Mesendoderm (in vitro differentiated cells): ENCODE measurements around the gene CPNE5.

Experiments
- DNase-seq: peaks from one replicate; pipeline ENCODE4 v3.0.0; 2013
- H2AK5ac ChIP-seq: 2 replicates; pipeline ENCODE4 v1.6.1; 2013; ENCODE audit warnings: low read length, inconsistent platforms
- H2BK120ac ChIP-seq: 2 replicates; pipeline ENCODE4 v1.6.1; 2013; ENCODE audit warnings: low read depth, mild to moderate bottlenecking, low read length, moderate library complexity, mixed read lengths
- H2BK15ac ChIP-seq: replicated peaks from 2 replicates; pipeline ENCODE4 v1.6.1; 2013; ENCODE audit warnings: low read depth, mild to moderate bottlenecking, moderate library complexity
- H2BK5ac ChIP-seq: 2 replicates; pipeline ENCODE4 v1.6.1; 2013; ENCODE audit warnings: low read length, inconsistent platforms
- H3K18ac ChIP-seq: 2 replicates; pipeline ENCODE4 v1.6.1; 2013; ENCODE audit warnings: mild to moderate bottlenecking, low read length, mixed read lengths
- H3K23ac ChIP-seq: one replicate; pipeline ENCODE4 v1.6.1; 2013; ENCODE audit warnings: low read length
- H3K27ac ChIP-seq: 2 replicates; pipeline ENCODE4 v1.5.1; 2013; ENCODE audit warnings: low read depth, mild to moderate bottlenecking, inconsistent platforms, low read length, moderate library complexity
- H3K27me3 ChIP-seq: 2 replicates; pipeline ENCODE4 v1.6.1; 2013; ENCODE audit warnings: low read length, control low read depth, mild to moderate bottlenecking, inconsistent platforms; ENCODE audit not compliant: insufficient read depth, poor library complexity
- H3K36me3 ChIP-seq: 2 replicates; pipeline ENCODE4 v1.6.1; 2013; ENCODE audit warnings: low read length, inconsistent platforms; ENCODE audit not compliant: control insufficient read depth, insufficient read depth
- H3K4ac ChIP-seq: one replicate; pipeline ENCODE4 v1.6.1; 2013; ENCODE audit warnings: low read depth, mild to moderate bottlenecking, low read length, moderate library complexity
- H3K4me1 ChIP-seq: 2 replicates; pipeline ENCODE4 v1.6.1; 2013; ENCODE audit warnings: low read depth, low read length, inconsistent platforms; ENCODE audit not compliant: control insufficient read depth
- H3K4me2 ChIP-seq: 2 replicates; pipeline ENCODE4 v1.6.1; 2013; ENCODE audit warnings: low read length
- H3K4me3 ChIP-seq: 2 replicates; pipeline ENCODE4 v1.5.1; 2013; ENCODE audit warnings: mild to moderate bottlenecking, low read length
- H3K56ac ChIP-seq: one replicate; pipeline ENCODE4 v1.6.1; 2013; ENCODE audit warnings: low read length
- H3K79me1 ChIP-seq: 2 replicates; pipeline ENCODE4 v1.6.1; 2013; ENCODE audit warnings: low read length, inconsistent platforms
- H3K79me2 ChIP-seq: 2 replicates; pipeline ENCODE4 v1.6.1; 2013; ENCODE audit warnings: mild to moderate bottlenecking, low read length; ENCODE audit not compliant: control insufficient read depth, insufficient read depth
- H3K9ac ChIP-seq: 2 replicates; pipeline ENCODE4 v1.6.1; 2013; ENCODE audit warnings: low read length, inconsistent platforms
- H4K5ac ChIP-seq: one replicate; pipeline ENCODE4 v1.6.1; 2013; ENCODE audit warnings: low read length
- H4K8ac ChIP-seq: one replicate; pipeline ENCODE4 v1.6.1; 2013; ENCODE audit warnings: low read depth, mild to moderate bottlenecking, control low read depth, low read length, moderate library complexity
- WGBS: extraction: QIAGEN DNeasy Blood & Tissue Kit; methylation state at CpG from one replicate; pipeline ENCODE4 v1.1.7; 2013; ENCODE audit warnings: low lambda C conversion rate, missing lambda C conversion rate; ENCODE audit not compliant: insufficient coverage; ENCODE audit errors: extremely low coverage; 5-methylcytosine and 5-hydroxymethylcytosine counted together

CPNE5 gene

GRCh38 chr6:36765190-36765589, 74.1 kb downstream of the CPNE5 start:
- Histone ChIP-seq H3K4me1 (peaks cover 5% of the 10 kb centered on the region), H4K8ac (no peak overlapping the region)

GRCh38 chr6:36762123-36762522, 77.1 kb downstream of the CPNE5 start:
- Histone ChIP-seq H3K9ac (no peak overlapping the region), H3K79me2 (no peaks in the 10 kb centered on the region), H4K8ac (no peak overlapping the region), H2BK15ac (no peak overlapping the region), H3K27me3 (no peaks in the 10 kb centered on the region), H3K23ac (no peak overlapping the region), H3K4me1 (no peaks in the 10 kb centered on the region), H2AK5ac (no peak overlapping the region), H3K79me1 (no peaks in the 10 kb centered on the region), H2BK5ac (no peak overlapping the region), H3K27ac (no peak overlapping the region), H3K18ac (no peak overlapping the region), H3K56ac (no peak overlapping the region), H3K4ac (no peak overlapping the region), H2BK120ac (no peak overlapping the region), H4K5ac (no peak overlapping the region), H3K4me3 (no peak overlapping the region), H3K4me2 (no peak overlapping the region), H3K36me3 (no peaks in the 10 kb centered on the region)
- WGBS = no CpG with 5 or more reads among the region's 11 CpGs
- DNase-seq = no peak

More at GRCh38 chr6:36765190-36765589, 74.1 kb downstream of the CPNE5 start:
- Histone ChIP-seq H3K27me3 (no peaks in the 10 kb centered on the region), H3K79me1 (no peaks in the 10 kb centered on the region), H3K4me2 (no peak overlapping the region), H3K18ac (no peak overlapping the region), H3K27ac (no peak overlapping the region), H3K4me3 (no peak overlapping the region), H3K56ac (no peak overlapping the region), H2BK5ac (no peak overlapping the region), H3K9ac (no peak overlapping the region), H4K5ac (no peak overlapping the region), H3K79me2 (no peaks in the 10 kb centered on the region), H2BK120ac (no peak overlapping the region), H3K23ac (no peak overlapping the region), H2AK5ac (no peak overlapping the region), H3K4ac (no peak overlapping the region), H2BK15ac (no peak overlapping the region), H3K36me3 (no peaks in the 10 kb centered on the region)
- no CpG with 5 or more reads among the region's 10 CpGs for WGBS
- no peak for DNase-seq

GRCh38 chr6:36760685-36761435, 78.4 kb downstream of the CPNE5 start:
- H2BK120ac ChIP-seq = no peak overlapping the region
- no peaks in the 10 kb centered on the region for H3K79me1 ChIP-seq
- DNase-seq = no peak
- no peaks in the 10 kb centered on the region for H3K36me3 ChIP-seq
- H4K5ac ChIP-seq = no peak overlapping the region
- H3K4me1 ChIP-seq = no peaks in the 10 kb centered on the region
- H4K8ac ChIP-seq = no peak overlapping the region
- no peak overlapping the region for H3K23ac ChIP-seq
- H3K4ac ChIP-seq = no peak overlapping the region
- no peaks in the 10 kb centered on the region for H3K79me2 ChIP-seq
- H3K4me2 ChIP-seq = no peak overlapping the region
- H3K4me3 ChIP-seq = no peak overlapping the region
- no peak overlapping the region for H3K27ac ChIP-seq
- no peak overlapping the region for H3K56ac ChIP-seq
- WGBS = no CpG with 5 or more reads among the region's 11 CpGs
- no peak overlapping the region for H3K18ac ChIP-seq
- H2AK5ac ChIP-seq = no peak overlapping the region
- H2BK15ac ChIP-seq = no peak overlapping the region
- no peaks in the 10 kb centered on the region for H3K27me3 ChIP-seq
- no peak overlapping the region for H3K9ac ChIP-seq
- no peak overlapping the region for H2BK5ac ChIP-seq

GRCh38 chr6:36759148-36759759, 80.0 kb downstream of the CPNE5 start:
- no CpG with 5 or more reads among the region's 8 CpGs for WGBS
- Histone ChIP-seq H3K23ac (no peak overlapping the region), H2BK15ac (no peak overlapping the region), H3K4me3 (no peak overlapping the region), H4K8ac (no peak overlapping the region), H3K4ac (no peak overlapping the region), H3K79me2 (no peaks in the 10 kb centered on the region), H3K36me3 (no peaks in the 10 kb centered on the region), H3K79me1 (no peaks in the 10 kb centered on the region), H3K9ac (no peak overlapping the region), H3K4me1 (no peaks in the 10 kb centered on the region), H3K4me2 (no peak overlapping the region), H4K5ac (no peak overlapping the region), H2AK5ac (no peak overlapping the region), H3K18ac (no peak overlapping the region), H3K27ac (no peak overlapping the region), H3K27me3 (no peaks in the 10 kb centered on the region), H2BK120ac (no peak overlapping the region), H2BK5ac (no peak overlapping the region), H3K56ac (no peak overlapping the region)
- peak; percentile 73 for DNase-seq

- no peaks in the 10 kb centered on the region for H3K36me3 ChIP-seq
- H2AK5ac ChIP-seq = no peak overlapping the region
- H3K9ac ChIP-seq = no peak overlapping the region
- no peak overlapping the region for H3K4me3 ChIP-seq
- no peak overlapping the region for H3K4me2 ChIP-seq
- no peak overlapping the region for H3K56ac ChIP-seq
- H3K27ac ChIP-seq = no peak overlapping the region
- no peak overlapping the region for H3K18ac ChIP-seq
- H2BK5ac ChIP-seq = no peak overlapping the region
- H3K4me1 ChIP-seq = no peaks in the 10 kb centered on the region
- no peak overlapping the region for H2BK120ac ChIP-seq
- no peak overlapping the region for H3K23ac ChIP-seq
- H3K79me2 ChIP-seq = no peaks in the 10 kb centered on the region
- no peak for DNase-seq
- H2BK15ac ChIP-seq = no peak overlapping the region
- no peaks in the 10 kb centered on the region for H3K27me3 ChIP-seq
- H4K8ac ChIP-seq = no peak overlapping the region
- H3K79me1 ChIP-seq = no peaks in the 10 kb centered on the region
- WGBS = no CpG with 5 or more reads among the region's 15 CpGs
- no peak overlapping the region for H3K4ac ChIP-seq
- H4K5ac ChIP-seq = no peak overlapping the region
Measured at GRCh38 chr6:36758516-36759147, 80.6 kb downstream of the CPNE5 start.
